ENCODE measurements around the gene STRADB.

DNA sequence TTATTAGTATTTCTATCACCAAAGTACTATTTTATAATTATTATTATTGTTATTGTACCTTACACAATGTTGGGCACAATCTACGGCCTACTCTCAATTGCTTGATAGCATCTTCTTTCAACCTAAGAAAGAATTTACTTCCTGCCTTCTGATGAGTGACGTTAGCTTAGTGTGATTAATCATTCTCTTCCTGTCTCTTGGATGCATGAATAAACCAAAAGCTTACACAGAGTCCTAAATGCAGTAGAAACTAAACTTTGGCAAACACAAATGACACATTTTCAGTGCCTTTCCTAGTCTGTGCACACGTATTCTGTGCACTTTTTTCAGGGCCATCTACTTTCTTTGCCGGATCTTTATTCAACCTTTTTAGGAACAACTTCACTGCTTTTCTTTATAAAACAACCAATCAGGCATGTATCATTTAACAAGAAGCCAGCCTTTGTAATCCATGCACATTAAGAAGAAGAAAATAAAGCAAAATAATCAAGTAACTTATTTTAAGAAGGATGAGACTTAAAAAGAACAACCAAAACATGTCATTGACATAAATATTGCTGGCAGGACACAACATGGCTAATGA, 19.4 kb upstream of the STRADB start:
- TF ChIP-seq, protein P1, sequence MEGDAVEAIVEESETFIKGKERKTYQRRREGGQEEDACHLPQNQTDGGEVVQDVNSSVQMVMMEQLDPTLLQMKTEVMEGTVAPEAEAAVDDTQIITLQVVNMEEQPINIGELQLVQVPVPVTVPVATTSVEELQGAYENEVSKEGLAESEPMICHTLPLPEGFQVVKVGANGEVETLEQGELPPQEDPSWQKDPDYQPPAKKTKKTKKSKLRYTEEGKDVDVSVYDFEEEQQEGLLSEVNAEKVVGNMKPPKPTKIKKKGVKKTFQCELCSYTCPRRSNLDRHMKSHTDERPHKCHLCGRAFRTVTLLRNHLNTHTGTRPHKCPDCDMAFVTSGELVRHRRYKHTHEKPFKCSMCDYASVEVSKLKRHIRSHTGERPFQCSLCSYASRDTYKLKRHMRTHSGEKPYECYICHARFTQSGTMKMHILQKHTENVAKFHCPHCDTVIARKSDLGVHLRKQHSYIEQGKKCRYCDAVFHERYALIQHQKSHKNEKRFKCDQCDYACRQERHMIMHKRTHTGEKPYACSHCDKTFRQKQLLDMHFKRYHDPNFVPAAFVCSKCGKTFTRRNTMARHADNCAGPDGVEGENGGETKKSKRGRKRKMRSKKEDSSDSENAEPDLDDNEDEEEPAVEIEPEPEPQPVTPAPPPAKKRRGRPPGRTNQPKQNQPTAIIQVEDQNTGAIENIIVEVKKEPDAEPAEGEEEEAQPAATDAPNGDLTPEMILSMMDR (conservative IDR thresholded peaks at IDR 0.05) = no peak
- no peak for TF ChIP-seq EZH2 (IDR thresholded peaks at IDR 0.05; ENCODE audit: low read depth)
